ENCODE results near the gene ZNF337.
A peak's percentile ranks its signal among the peaks of the same experiment; 100 is the strongest.

Gene ZNF337

DNA sequence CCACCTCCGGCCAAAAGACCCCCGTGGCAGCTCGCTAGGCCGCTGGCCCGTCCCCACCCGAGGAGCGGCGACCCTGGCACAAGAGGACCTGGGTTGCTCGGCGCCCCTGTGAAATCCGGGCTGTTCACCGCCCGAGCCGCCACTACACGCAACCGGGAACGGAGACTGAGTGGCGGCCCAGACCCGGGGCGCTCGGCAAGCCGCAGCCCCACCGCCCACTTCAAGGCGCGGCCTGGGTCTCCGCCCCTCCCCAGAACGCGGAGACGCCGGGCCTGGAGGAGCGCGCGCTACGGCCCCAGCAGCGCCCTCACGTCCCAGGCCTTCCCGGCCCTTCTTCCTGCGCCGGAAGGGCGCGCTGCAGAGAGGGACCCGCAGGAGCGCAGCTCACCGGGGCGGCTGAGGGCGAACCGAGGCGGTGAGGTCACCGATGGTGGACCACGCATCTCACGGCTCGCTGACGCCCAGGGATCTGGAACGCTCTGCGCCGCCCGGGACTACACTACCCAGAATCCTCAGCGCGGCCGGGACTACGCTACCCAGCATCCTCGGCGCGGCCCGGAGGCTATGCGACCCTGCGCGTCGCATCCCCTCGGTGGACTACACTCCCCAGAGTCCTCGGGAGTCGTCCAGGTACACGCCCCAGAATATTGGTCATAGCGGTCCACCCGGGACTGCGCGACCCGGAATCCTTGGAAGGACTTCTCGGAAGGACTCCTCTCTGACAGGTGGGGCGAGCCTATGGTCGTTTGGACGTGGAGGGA, at the start of gene ZNF337:
ZNF337 (minus strand) TSS at position 483 of the 761 bp plus-strand sequence. CDS start 10,436 bp downstream, outside the sequence.
- TF ChIP-seq, protein P1, sequence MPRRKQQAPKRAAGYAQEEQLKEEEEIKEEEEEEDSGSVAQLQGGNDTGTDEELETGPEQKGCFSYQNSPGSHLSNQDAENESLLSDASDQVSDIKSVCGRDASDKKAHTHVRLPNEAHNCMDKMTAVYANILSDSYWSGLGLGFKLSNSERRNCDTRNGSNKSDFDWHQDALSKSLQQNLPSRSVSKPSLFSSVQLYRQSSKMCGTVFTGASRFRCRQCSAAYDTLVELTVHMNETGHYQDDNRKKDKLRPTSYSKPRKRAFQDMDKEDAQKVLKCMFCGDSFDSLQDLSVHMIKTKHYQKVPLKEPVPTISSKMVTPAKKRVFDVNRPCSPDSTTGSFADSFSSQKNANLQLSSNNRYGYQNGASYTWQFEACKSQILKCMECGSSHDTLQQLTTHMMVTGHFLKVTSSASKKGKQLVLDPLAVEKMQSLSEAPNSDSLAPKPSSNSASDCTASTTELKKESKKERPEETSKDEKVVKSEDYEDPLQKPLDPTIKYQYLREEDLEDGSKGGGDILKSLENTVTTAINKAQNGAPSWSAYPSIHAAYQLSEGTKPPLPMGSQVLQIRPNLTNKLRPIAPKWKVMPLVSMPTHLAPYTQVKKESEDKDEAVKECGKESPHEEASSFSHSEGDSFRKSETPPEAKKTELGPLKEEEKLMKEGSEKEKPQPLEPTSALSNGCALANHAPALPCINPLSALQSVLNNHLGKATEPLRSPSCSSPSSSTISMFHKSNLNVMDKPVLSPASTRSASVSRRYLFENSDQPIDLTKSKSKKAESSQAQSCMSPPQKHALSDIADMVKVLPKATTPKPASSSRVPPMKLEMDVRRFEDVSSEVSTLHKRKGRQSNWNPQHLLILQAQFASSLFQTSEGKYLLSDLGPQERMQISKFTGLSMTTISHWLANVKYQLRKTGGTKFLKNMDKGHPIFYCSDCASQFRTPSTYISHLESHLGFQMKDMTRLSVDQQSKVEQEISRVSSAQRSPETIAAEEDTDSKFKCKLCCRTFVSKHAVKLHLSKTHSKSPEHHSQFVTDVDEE (CRISPR knock-in tag; IDR thresholded peaks at IDR 0.05) = 0 out of 2 replicates have a peak, but pooled peaks have one; percentile 56
- TF ChIP-seq ZFP30 (CRISPR knock-in tag; IDR thresholded peaks at IDR 0.05) (no peak), ISL1 (CRISPR knock-in tag; IDR thresholded peaks at IDR 0.05) (no peak), RARB (CRISPR knock-in tag; IDR thresholded peaks at IDR 0.05) (no peak), PPARA (CRISPR knock-in tag; IDR thresholded peaks at IDR 0.05; ENCODE audit: borderline replicate concordance) (no peak), TCF4 (CRISPR knock-in tag; IDR thresholded peaks at IDR 0.05; ENCODE audit: borderline replicate concordance) (no peak), CSDC2 (CRISPR knock-in tag; IDR thresholded peaks at IDR 0.05) (0 out of 2 replicates have a peak, but pooled peaks have one; percentile 29), ZNF8 (CRISPR knock-in tag; IDR thresholded peaks at IDR 0.05) (no peak), ZNF565 (CRISPR knock-in tag; conservative IDR thresholded peaks at IDR 0.05; ENCODE audit: low read depth) (no peak), ZFP3 (CRISPR knock-in tag; IDR thresholded peaks at IDR 0.05) (peak; percentile 56; the same call in 1 of the 2 replicates)
- TF ChIP-seq, protein P2, sequence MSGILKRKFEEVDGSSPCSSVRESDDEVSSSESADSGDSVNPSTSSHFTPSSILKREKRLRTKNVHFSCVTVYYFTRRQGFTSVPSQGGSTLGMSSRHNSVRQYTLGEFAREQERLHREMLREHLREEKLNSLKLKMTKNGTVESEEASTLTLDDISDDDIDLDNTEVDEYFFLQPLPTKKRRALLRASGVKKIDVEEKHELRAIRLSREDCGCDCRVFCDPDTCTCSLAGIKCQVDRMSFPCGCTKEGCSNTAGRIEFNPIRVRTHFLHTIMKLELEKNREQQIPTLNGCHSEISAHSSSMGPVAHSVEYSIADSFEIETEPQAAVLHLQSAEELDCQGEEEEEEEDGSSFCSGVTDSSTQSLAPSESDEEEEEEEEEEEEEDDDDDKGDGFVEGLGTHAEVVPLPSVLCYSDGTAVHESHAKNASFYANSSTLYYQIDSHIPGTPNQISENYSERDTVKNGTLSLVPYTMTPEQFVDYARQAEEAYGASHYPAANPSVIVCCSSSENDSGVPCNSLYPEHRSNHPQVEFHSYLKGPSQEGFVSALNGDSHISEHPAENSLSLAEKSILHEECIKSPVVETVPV (CRISPR knock-in tag; IDR thresholded peaks at IDR 0.05) = no peak
- peak; percentile 99 for ATAC-seq

DNA sequence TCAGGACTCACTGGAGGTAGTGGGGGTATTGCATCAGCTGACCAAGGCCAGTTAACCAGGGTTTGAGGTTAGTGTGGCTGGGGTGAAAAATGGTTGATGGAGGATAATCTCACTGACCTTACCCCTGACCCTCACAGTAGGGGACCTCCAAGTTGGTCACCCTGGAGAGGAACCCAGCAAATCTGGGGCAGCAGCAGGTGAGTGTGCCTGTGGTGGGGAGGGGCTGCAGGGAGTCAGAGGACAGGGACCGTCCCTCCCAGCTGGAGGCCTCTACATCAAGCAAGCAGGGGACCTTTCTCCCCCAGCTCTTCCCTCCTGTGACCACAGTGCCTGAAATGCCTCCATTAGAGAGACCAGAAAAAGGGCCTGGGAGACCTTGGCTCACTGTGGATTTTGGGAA, 49.1 kb upstream of the ZNF337 start:
- no peak for ATAC-seq
- TF ChIP-seq, protein P3, sequence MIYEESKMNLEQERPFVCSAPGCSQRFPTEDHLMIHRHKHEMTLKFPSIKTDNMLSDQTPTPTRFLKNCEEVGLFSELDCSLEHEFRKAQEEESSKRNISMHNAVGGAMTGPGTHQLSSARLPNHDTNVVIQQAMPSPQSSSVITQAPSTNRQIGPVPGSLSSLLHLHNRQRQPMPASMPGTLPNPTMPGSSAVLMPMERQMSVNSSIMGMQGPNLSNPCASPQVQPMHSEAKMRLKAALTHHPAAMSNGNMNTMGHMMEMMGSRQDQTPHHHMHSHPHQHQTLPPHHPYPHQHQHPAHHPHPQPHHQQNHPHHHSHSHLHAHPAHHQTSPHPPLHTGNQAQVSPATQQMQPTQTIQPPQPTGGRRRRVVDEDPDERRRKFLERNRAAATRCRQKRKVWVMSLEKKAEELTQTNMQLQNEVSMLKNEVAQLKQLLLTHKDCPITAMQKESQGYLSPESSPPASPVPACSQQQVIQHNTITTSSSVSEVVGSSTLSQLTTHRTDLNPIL (CRISPR knock-in tag; IDR thresholded peaks at IDR 0.05; ENCODE audit: low read depth) = no peak
- TF ChIP-seq TCF4 (CRISPR knock-in tag; IDR thresholded peaks at IDR 0.05; ENCODE audit: borderline replicate concordance) (no peak), OSR1 (CRISPR knock-in tag; IDR thresholded peaks at IDR 0.05) (no peak), RARB (CRISPR knock-in tag; IDR thresholded peaks at IDR 0.05) (no peak), CSDC2 (CRISPR knock-in tag; IDR thresholded peaks at IDR 0.05) (no peak)
- TF ChIP-seq, protein P2 (CRISPR knock-in tag; IDR thresholded peaks at IDR 0.05) = no peak

DNA sequence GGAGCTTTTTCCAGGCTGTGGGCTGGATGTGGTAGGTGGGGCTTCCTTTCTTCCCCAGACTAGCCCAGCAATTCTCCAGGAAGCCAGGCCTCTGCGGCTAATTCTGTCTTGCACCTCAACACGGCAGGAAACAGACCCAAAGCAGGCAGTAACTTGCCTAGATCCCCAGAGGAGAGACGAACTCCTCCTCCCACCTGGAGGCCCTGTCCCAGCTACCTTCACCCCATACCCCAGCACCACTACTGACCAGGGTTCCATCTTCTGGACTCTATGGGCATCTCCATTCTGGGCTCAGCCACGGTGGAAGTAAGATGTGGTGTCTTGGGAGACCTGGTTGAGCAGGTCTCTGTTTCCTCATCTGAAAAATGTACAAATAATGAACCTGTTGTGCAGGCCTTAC, 48.4 kb upstream of the ZNF337 start:
- ATAC-seq = no peak
- TF ChIP-seq BACH2 (CRISPR knock-in tag; IDR thresholded peaks at IDR 0.05; ENCODE audit: borderline replicate concordance) = no peak
- no peak for TF ChIP-seq ZNF8 (CRISPR knock-in tag; IDR thresholded peaks at IDR 0.05)
- no peak for TF ChIP-seq ZFP30 (CRISPR knock-in tag; IDR thresholded peaks at IDR 0.05)
- no peak for TF ChIP-seq ZC3H10 (CRISPR knock-in tag; IDR thresholded peaks at IDR 0.05)
- TF ChIP-seq PPARA (CRISPR knock-in tag; IDR thresholded peaks at IDR 0.05; ENCODE audit: borderline replicate concordance) = no peak
- TF ChIP-seq, protein P3 (CRISPR knock-in tag; IDR thresholded peaks at IDR 0.05; ENCODE audit: low read depth) = no peak
- TF ChIP-seq, protein P2 (CRISPR knock-in tag; IDR thresholded peaks at IDR 0.05) = no peak
- TF ChIP-seq, protein P4, sequence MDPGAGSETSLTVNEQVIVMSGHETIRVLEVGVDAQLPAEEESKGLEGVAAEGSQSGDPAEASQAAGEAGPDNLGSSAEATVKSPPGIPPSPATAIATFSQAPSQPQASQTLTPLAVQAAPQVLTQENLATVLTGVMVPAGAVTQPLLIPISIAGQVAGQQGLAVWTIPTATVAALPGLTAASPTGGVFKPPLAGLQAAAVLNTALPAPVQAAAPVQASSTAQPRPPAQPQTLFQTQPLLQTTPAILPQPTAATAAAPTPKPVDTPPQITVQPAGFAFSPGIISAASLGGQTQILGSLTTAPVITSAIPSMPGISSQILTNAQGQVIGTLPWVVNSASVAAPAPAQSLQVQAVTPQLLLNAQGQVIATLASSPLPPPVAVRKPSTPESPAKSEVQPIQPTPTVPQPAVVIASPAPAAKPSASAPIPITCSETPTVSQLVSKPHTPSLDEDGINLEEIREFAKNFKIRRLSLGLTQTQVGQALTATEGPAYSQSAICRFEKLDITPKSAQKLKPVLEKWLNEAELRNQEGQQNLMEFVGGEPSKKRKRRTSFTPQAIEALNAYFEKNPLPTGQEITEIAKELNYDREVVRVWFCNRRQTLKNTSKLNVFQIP (CRISPR knock-in tag; IDR thresholded peaks at IDR 0.05; ENCODE audit: borderline replicate concordance, low read depth) = no peak
- TF ChIP-seq TCF4 (CRISPR knock-in tag; IDR thresholded peaks at IDR 0.05; ENCODE audit: borderline replicate concordance) = no peak
- no peak for TF ChIP-seq ARNTL (CRISPR knock-in tag; IDR thresholded peaks at IDR 0.05; ENCODE audit: borderline replicate concordance, low read depth)
- no peak for TF ChIP-seq ZNF565 (CRISPR knock-in tag; conservative IDR thresholded peaks at IDR 0.05; ENCODE audit: low read depth)
- TF ChIP-seq, protein P1 (CRISPR knock-in tag; IDR thresholded peaks at IDR 0.05) = no peak

Measured in SK-N-SH treated with all-trans-retinoic acid at 6 μM for 48 hours (cell line).